ENCODE results near the gene OR5B21. TPM values are rescaled to one million over a fixed set of nuclear protein-coding genes. Genes with fewer than 3 reads are reported as not detected.

Gene OR5B21
- not detected for polyA plus RNA-seq (ENCODE audit: insufficient read length in 3 of 3)

DNA sequence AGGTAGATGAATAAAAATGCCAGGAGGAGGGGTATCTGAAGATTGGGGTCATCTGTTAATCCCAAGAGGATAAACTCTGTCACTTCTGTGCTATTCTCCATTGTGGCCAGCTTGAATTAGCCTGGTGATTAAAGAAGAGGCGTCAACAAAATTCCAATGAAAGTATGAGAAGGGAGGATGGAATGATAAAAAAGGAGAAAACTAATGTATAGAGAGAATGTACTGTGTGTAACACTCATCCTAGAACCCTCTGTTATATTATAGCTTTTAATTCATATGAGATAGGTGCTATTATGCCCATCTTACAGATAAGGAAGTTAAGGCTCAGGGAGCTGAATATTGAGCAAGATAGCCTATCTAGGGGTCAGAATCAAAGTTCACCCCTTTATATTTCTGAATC, at the start of gene OR5B21:
OR5B21 (minus strand) TSS at position 101 of the 400 bp plus-strand sequence; CDS start at position 101, 0 bp downstream.
- no peak for DNase-seq (ENCODE audit: low read depth in 3 of 3, low spot score in 2 of 3)

- no peak for DNase-seq (ENCODE audit: low read depth in 3 of 3, low spot score in 2 of 3)
These were observed 41.7 kb upstream of the OR5B21 start for GRCh38 chr11:58549644-58550043.

DNA sequence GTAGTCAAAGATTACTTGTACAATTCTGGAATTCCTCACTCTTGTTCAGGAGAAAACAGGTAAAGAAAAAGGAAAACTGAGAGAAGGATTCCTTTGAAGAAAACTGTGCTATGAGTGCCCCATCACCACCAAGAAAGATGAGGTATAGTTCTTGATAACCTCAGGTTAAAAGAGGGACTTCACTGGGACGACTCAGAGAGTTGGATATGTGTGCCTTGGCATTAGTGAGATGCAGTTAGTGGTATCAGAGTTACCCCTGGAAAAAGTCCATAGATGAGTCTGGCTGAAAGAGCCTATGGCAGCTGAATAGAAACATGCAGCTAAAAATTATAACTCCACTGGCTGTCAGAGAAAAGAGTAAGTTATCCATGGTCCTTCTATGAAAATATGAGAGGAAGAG, 38.9 kb upstream of the OR5B21 start:
- DNase-seq (ENCODE audit: low read depth in 3 of 3, low spot score in 2 of 3): no peak

DNA sequence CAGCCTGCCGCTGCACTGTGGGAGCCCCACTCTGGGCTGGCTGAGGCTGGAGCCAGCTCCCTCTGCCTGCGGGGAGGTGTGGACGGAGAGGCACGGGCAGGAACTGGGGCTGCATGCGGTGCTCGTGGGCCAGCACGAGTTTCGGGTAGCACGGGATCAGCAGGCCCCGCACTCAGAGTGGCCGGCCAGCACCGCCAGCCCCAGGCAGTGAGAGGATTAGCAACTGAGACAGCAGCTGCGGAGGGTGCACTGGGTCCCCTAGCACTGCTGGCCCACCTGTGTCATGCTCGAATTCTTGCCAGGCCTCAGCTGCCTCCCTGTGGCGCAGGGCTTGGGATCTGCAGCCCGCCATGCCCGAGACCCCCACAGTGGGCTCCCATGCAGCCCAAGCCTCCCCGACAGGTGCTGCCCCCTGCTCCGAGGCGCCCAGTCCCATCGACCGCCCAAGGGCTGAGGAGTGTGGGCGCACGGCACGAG, 24.0 kb upstream of the OR5B21 start:
- DNase-seq (ENCODE audit: low read depth in 3 of 3, low spot score in 2 of 3): no peak

- no peak for DNase-seq (ENCODE audit: low read depth in 3 of 3, low spot score in 2 of 3)
These were observed 22.3 kb upstream of the OR5B21 start for GRCh38 chr11:58530236-58530635.

DNA sequence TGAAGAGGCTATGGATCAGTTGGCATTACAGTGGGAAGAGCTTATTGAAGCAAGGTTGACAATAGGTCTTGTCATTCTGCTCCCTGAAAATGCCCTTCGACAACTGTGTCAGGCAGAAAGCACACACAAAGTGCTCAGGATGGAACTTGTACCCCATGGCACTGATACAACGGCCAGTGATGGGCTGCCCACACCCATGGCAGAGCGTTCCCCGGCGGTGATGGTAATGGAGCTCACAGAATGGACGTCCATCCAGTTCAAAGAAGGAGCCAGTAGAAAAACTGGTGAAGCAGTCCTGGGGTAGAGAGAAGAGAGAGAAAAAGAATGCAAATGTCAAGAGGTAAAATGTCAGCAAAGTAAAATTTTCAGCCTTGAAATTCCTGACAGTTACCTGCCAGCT, 19.5 kb upstream of the OR5B21 start:
- DNase-seq (ENCODE audit: low read depth in 3 of 3, low spot score in 2 of 3): no peak

DNA sequence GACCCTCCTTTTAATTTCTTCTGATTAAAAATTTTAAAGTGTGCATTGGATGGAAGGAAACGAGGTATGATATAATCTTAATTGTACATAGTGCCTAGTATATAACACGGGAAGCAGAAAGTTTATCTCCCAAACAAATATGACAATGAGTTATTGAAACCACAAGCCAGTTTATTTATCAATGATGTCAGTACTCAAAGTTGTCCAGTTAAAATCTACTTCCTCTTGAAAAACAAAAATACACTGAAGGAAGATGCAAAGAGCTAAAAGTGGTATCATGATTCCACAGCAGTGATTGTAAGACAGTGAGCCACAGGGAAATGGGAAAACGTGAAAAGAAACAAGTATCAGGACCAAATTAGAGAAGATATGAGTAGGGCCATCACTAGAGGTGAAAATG, 18.8 kb upstream of the OR5B21 start:
- no peak for DNase-seq (ENCODE audit: low read depth in 3 of 3, low spot score in 2 of 3)

DNA sequence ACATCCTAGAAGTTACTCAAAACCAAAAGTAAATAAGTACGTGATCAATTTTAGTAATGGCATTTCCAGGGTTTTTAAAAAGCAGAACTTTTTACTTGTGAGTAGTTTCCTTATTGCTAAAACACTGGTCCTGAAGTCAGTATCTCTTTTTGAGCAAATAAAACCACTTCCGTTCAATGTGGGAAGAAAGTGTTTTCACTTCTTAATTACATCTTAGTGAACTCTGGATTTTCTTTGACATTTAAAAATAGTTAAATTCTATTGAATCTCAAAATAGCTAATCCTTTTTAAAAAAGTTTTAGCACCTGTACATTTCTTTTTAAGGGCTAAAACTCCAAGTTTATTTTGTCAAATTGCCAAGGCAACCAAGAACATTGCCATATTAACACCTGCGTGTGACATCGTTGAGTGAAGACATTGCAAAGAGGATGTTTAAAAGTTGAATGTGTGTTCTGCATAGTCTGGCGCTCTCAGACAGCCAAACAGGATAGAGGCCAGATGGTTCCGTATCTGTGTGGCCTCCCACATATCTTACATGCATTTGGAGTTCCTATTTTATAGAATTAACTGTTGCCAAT, 17.2 kb upstream of the OR5B21 start:
- no peak for DNase-seq (ENCODE audit: low read depth in 3 of 3, low spot score in 2 of 3)

DNA sequence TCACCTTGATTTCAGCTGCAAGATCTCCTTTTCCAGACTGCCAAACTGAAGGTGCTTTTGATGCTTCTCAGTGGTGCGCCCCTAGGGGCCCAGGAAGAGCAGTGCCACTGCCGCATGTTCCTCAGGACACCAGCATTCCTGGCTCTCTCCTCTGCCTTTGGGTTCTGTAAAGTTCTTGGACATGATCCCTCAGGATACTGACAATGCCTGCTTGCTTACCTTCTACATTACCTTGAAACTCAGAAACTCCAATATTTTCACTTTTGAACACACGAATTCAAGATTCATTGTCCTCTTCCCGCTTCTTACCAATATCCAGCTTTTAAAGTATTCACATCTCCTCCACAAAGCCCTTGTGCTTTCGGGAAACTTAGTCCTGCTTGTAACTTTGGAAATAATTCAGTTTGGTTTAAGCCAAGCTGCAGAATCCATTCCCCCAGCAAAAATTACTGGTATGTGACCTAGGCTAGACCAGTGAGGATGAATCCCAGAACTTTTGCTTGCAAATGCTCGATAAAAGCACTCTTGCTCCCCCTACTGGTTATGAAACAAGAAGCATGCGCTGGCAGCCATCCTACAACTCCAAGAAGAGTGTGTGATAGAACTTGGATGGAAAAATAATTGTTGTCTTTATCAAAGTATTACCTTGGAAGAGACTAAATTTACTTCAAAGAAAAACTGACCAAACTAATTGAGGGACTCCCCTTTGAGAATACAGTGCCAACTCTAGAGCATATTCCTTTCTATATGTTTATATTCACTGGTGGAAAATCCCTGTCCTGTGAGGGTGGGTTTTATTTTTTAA, 16.5 kb upstream of the OR5B21 start:
- peak; percentile 58 to 69 (median 65) for DNase-seq (ENCODE audit: low read depth in 3 of 3, low spot score in 2 of 3)

DNA sequence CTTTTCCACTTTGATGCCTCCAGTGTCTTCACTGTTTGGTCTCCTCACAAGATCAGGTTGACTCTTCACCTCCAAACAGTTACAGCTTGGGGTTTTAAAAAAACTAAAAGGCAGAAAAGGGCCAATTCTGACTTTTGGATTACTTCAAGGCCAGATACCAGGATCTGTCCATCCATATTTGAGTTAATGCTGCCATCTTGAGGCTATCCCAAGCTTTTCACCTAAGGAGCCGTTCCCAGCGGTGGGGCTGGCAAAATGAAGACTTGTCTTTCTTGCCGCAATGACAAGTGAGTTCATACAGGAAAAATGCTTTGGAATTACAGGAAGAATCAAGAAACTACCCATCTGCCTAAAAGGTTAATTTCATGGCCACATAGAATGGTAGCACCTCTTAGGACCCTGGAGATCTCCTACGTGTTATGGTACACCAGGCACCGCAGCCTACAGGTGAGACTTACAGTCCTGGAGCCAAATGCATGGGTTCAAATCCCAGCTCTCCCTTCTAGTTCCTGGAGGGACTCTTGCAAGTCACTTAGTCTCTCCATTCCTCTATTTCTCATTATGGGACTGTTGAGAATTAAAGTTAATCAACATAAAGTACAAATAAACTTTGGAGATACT, 6.0 kb upstream of the OR5B21 start:
- DNase-seq (ENCODE audit: low read depth in 3 of 3, low spot score in 2 of 3): peak in 1 of 3 donors; percentile 10

DNA sequence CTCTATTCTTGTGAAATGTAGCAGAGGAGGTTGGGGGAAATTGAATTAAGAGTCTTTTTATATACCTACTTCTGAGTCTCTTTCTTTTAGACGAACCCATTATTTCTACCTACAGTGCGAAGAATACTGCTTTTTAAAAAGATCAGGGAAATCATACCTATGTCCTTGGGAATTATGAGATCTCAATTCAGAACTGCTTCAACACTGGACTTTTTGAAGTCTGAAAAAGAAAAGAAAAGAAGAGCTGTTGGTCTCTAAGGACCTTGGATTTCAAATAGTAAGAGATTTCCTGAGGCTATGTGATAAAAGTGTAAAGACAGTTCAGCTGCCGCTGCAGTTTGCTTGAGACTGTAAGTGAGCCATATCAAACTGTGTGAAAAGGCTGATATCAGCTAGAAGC, 3.7 kb upstream of the OR5B21 start:
- DNase-seq (ENCODE audit: low read depth in 3 of 3, low spot score in 2 of 3): no peak

DNA sequence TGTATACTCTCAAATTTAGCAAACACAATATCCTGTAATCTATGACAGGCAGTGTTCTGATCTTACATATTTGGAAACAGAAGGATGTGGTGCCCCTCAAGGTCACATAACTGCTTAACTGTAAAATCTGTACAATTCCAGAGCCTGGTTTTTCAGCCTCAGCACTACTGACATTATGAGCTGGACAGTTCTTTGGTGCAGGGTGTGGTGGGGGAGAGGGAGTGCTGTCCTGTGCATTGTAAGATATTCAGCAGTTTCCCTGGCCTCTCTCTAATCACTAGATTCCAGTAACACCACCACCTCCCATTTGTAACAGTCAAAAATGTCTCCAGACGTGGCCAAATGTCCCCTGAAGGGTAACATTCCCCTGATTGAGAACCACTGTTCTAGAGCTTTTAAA, 1.8 kb upstream of the OR5B21 start:
- no peak for DNase-seq (ENCODE audit: low read depth in 3 of 3, low spot score in 2 of 3)

DNA sequence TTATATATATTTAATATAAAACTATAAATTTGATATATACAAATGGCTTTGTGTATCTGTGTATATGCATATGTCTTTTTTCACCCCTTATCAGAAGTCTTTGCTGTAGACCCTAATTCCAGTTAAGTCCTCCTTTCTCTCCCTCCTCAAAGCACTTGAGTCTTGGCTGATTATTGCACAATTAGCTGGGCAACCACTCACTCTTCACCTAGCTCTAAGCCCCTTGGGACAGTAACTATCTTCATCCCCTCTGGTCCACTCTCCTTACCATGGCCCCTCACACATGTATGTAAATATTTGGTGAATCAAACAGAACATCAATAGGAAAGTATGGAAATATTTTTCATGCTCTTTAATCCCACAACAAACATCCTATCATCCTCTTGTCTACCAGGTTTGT, 909 bp upstream of the OR5B21 start:
- no peak for DNase-seq (ENCODE audit: low read depth in 3 of 3, low spot score in 2 of 3)

DNA sequence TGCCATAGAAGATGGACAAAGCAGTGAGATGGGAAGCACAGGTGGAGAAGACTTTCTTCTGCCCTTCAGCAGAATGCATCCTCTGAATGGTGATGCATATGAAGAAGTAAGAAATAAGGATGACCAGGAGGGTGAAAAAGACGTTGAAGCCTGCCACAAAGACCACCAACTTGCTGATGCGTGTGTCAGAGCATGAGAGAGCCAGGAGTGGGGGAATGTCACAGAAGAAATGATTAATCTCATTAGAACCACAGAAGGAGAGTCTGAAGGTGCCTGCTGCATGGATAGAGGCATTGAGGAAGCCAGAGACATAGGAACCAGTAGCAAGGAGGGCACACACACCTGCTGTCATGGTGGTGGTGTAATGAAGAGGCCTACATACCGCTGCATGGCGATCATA, 550 bp downstream of the OR5B21 start:
- DNase-seq (ENCODE audit: low read depth in 3 of 3, low spot score in 2 of 3): no peak

DNA sequence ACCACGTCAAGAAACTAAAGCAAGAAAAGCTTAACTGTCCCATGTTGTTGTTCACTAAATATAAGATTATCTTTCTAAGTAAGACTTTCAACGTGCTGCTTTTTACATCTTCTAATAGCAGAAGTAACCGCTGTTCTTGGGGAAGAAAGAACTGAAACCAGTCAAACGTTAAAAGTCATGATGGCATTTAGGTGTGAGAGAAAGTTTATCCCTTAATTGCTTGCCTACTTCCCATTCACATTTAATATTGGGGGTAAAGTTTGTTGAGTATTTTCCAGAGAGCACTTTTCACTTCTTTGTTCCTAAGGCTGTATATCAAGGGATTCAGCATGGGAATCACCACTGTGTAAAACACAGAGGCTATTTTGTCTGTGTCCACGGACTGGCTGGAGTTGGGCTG, 970 bp downstream of the OR5B21 start:
- DNase-seq (ENCODE audit: low read depth in 3 of 3, low spot score in 2 of 3): no peak

DNA sequence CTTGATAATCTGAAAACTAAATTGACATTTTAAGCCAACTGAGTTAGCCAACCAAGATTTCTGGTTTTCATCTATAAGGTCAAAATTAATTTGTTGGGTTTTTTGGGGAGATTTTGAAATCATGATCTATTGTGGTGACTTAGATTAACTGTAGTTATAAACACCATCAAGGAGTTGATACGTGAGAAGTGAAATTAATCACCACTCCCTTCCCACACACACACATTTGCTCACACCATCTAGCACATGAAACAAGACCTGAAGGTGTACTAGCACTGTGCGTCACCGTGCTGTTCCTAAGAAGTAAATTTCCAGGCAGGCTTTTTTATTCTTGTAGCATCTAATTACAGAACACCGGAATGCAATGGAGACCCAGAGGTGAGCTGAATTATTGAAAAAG, 2.1 kb downstream of the OR5B21 start:
- no peak for DNase-seq (ENCODE audit: low read depth in 3 of 3, low spot score in 2 of 3)

- DNase-seq (ENCODE audit: low read depth in 3 of 3, low spot score in 2 of 3): no peak
These were observed 3.7 kb downstream of the OR5B21 start for GRCh38 chr11:58504232-58504631.

GRCh38 chr11:58503361-58503856, 4.5 kb downstream of the OR5B21 start:
- no peak for DNase-seq (ENCODE audit: low read depth in 3 of 3, low spot score in 2 of 3)

GRCh38 chr11:58502004-58502403, 5.9 kb downstream of the OR5B21 start:
- no peak for DNase-seq (ENCODE audit: low read depth in 3 of 3, low spot score in 2 of 3)

DNA sequence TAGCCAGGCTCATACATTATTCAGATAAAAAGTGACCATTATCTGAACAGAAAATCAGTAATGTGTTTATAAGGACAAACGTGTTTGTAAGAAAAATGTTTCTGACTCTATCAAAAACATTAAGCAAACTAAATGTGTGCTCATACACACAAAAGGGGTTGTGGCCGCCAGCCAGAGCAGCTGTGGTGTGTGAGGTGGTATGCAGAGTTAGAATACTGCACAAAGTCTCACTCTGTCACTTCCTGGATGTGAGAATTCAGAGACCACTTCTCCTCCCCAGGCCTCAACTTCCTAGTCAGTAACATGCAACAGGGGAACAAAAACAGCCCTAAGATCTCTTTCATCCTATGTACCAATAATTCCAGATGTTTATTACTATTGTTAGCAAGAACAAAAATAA, 9.4 kb downstream of the OR5B21 start:
- no peak for DNase-seq (ENCODE audit: low read depth in 3 of 3, low spot score in 2 of 3)

- DNase-seq (ENCODE audit: low read depth in 3 of 3, low spot score in 2 of 3): no peak
These were observed 10.0 kb downstream of the OR5B21 start for GRCh38 chr11:58497951-58498350.

GRCh38 chr11:58495906-58496305, 12.0 kb downstream of the OR5B21 start:
- DNase-seq (ENCODE audit: low read depth in 3 of 3, low spot score in 2 of 3): no peak
